Measurements from ENCODE around the gene ST3GAL6.

The ST3GAL6 gene

GRCh38 chr3:98778383-98778782 lies 15.2 kb downstream of the ST3GAL6 start:
- no peak for TF ChIP-seq CTCF (IDR thresholded peaks at IDR 0.05; ENCODE audit: low read depth, low read length)
- H3K4me3 ChIP-seq (replicated peaks in 1 of 2; ENCODE audit: low read depth in 2 of 2, low read length in 2 of 2) = no peak overlapping the region
- DNase-seq (ENCODE audit: low read depth in 2 of 2) = peak in 1 of 2 donors; percentile 76

GRCh38 chr3:98778852-98779413 lies 15.8 kb downstream of the ST3GAL6 start:
- H3K4me3 ChIP-seq (replicated peaks in 1 of 2; ENCODE audit: low read depth in 2 of 2, low read length in 2 of 2) = no peak overlapping the region
- no peak for TF ChIP-seq CTCF (IDR thresholded peaks at IDR 0.05; ENCODE audit: low read depth, low read length)
- peak; percentile 98 for DNase-seq (ENCODE audit: low read depth in 2 of 2)

- no peak overlapping the region for H3K4me3 ChIP-seq (replicated peaks in 1 of 2; ENCODE audit: low read depth in 2 of 2, low read length in 2 of 2)
- TF ChIP-seq CTCF (IDR thresholded peaks at IDR 0.05; ENCODE audit: low read depth, low read length) = no peak
- peak; percentile 82 to 87 for DNase-seq (ENCODE audit: low read depth in 2 of 2)
These were observed 16.6 kb downstream of the ST3GAL6 start for GRCh38 chr3:98779541-98780335.

- no peak for TF ChIP-seq CTCF (IDR thresholded peaks at IDR 0.05; ENCODE audit: low read depth, low read length)
- no peak overlapping the region for H3K4me3 ChIP-seq (replicated peaks in 1 of 2; ENCODE audit: low read depth in 2 of 2, low read length in 2 of 2)
- DNase-seq (ENCODE audit: low read depth in 2 of 2) = peak; percentile 77 to 91
These were observed 17.2 kb downstream of the ST3GAL6 start for GRCh38 chr3:98780343-98780742.

- TF ChIP-seq CTCF (IDR thresholded peaks at IDR 0.05; ENCODE audit: low read depth, low read length) = no peak
- H3K4me3 ChIP-seq (replicated peaks in 1 of 2; ENCODE audit: low read depth in 2 of 2, low read length in 2 of 2) = no peak overlapping the region
These were observed 19.8 kb downstream of the ST3GAL6 start for GRCh38 chr3:98782824-98783500.

GRCh38 chr3:98784042-98784441 lies 20.9 kb downstream of the ST3GAL6 start:
- H3K4me3 ChIP-seq (replicated peaks in 1 of 2; ENCODE audit: low read depth in 2 of 2, low read length in 2 of 2) = no peak overlapping the region
- peak; percentile 45 to 59 for DNase-seq (ENCODE audit: low read depth in 2 of 2)
- no peak for TF ChIP-seq CTCF (IDR thresholded peaks at IDR 0.05; ENCODE audit: low read depth, low read length)

More at GRCh38 chr3:98782824-98783500, 19.8 kb downstream of the ST3GAL6 start:
- no peak for DNase-seq (ENCODE audit: low read depth in 2 of 2)
